GM18868 (cell line): ENCODE measurements around the gene ALOX12B.
"Not testable (repeated sequence)": the region's sequence is repeated elsewhere in the genome, so short reads cannot be mapped to it uniquely, and the experiment has no call there.

ENCODE experiments used
- ATAC-seq: cut with Tn5 transposase; IDR thresholded peaks from one replicate; pipeline ENCODE4 v1.9.1; 2021; ENCODE audit warnings: mild to moderate bottlenecking, moderate library complexity; ENCODE audit not compliant: unreplicated experiment

Gene ALOX12B

GRCh38 chr17:8046929-8047768 lies 40.4 kb downstream of the ALOX12B start:
- ATAC-seq: no peak

GRCh38 chr17:8046306-8046928 lies 41.1 kb downstream of the ALOX12B start:
- no peak for ATAC-seq

GRCh38 chr17:8044819-8045810 lies 42.4 kb downstream of the ALOX12B start:
- ATAC-seq: no peak

GRCh38 chr17:8041979-8042378 lies 45.5 kb downstream of the ALOX12B start:
- no peak for ATAC-seq

- no peak for ATAC-seq
Observed at GRCh38 chr17:8041249-8041928, 46.1 kb downstream of the ALOX12B start.

GRCh38 chr17:8039611-8040168 lies 47.8 kb downstream of the ALOX12B start:
- no peak for ATAC-seq

- ATAC-seq: no peak
Observed at GRCh38 chr17:8038954-8039610, 48.4 kb downstream of the ALOX12B start, which contains the start of gene ALOX15B. TSS of gene ALOX15B (plus strand) at chr17:8039059. CDS start at chr17:8039156, 97 bp downstream.

GRCh38 chr17:8032442-8032841 lies 55.1 kb downstream of the ALOX12B start:
- no peak for ATAC-seq

- no peak for ATAC-seq
Observed at GRCh38 chr17:8031950-8032349, 55.6 kb downstream of the ALOX12B start.

GRCh38 chr17:8031261-8031661 lies 56.3 kb downstream of the ALOX12B start:
- no peak for ATAC-seq

GRCh38 chr17:8029121-8029520 lies 58.4 kb downstream of the ALOX12B start:
- ATAC-seq: no peak

- ATAC-seq: no peak
Observed at GRCh38 chr17:8025176-8025911, 62.2 kb downstream of the ALOX12B start.

GRCh38 chr17:8024161-8024560 lies 63.4 kb downstream of the ALOX12B start:
- ATAC-seq: not testable (repeated sequence)
